HepG2 (cell line): ENCODE results near the gene TK1. TPM values are rescaled to one million over a fixed set of nuclear protein-coding genes. Genes with fewer than 3 reads are reported as not detected.

Experiments used
- FLYWCH1 ChIP-seq: sonication (generic); formaldehyde crosslinking; IDR thresholded peaks from 2 replicates; pipeline ENCODE4 v1.8.1; 2023; ENCODE audit warnings: mild to moderate bottlenecking, missing genetic modification reagents
- HMGA1 ChIP-seq: sonication (generic); formaldehyde crosslinking; conservative IDR thresholded peaks from 2 replicates; pipeline ENCODE4 v1.4.0; 2020; ENCODE audit warnings: missing genetic modification reagents
- NFRKB ChIP-seq: fragments of 450-650 bp; IDR thresholded peaks from 2 replicates; pipeline ENCODE4 v1.6.1; 2017
- SATB2 ChIP-seq: sonication (generic); formaldehyde crosslinking; IDR thresholded peaks from 2 replicates; pipeline ENCODE4 v1.5.0; 2020; ENCODE audit warnings: missing genetic modification reagents
- ZBTB3 ChIP-seq: sonication (generic); formaldehyde crosslinking; IDR thresholded peaks from 2 replicates; pipeline ENCODE4 v1.4.0; 2020; ENCODE audit warnings: low read depth, mild to moderate bottlenecking, moderate library complexity, missing genetic modification reagents, borderline replicate concordance
- ZNF17 ChIP-seq: sonication (generic); formaldehyde crosslinking; IDR thresholded peaks from 2 replicates; pipeline ENCODE4 v1.5.0; 2020; ENCODE audit warnings: mild to moderate bottlenecking, missing genetic modification reagents
- polyA plus RNA-seq, 8 experiments: library from polyadenylated mRNA; depleted of rRNA in 3 of 8; stranded (reverse) in 7 of 8; unstranded in 1 of 8; fragments of >200 nt; fragmentation: Illumina TruSeq in 4 of 8; extraction: Trizol in 4 of 8; gene quantifications; 2 replicates each; pipeline versions ENCODE4 v1.2.1 to v1.2.3, GENCODE V29; 2011 to 2016; ENCODE audit warnings: low read depth in 4 of 8, missing spikeins in 1 of 8, mixed read lengths in 1 of 8; ENCODE audit not compliant: insufficient read depth in 1 of 8
- total RNA-seq, 5 experiments: library from RNA; depleted of rRNA; stranded (reverse); fragments of >200 nt; fragmentation: Illumina TruSeq; extraction: Trizol; gene quantifications; 2 replicates each; pipeline ENCODE4 v1.2.3, GENCODE V29; 2016; ENCODE audit warnings: low read depth in 1 of 5
- TF ChIP-seq, protein P1 (sequence below): sonication (generic); formaldehyde crosslinking; IDR thresholded peaks from 2 replicates; pipeline ENCODE4 v1.5.1; 2020; ENCODE audit warnings: mild to moderate bottlenecking, missing genetic modification reagents
- TF ChIP-seq, protein P2 (sequence below): IDR thresholded peaks from 2 replicates; pipeline ENCODE4 v1.6.1; 2016; ENCODE audit warnings: missing genetic modification reagents, missing compliant biosample characterization
- TF ChIP-seq, protein P3 (sequence below): sonication (generic); formaldehyde crosslinking; IDR thresholded peaks from 2 replicates; pipeline ENCODE4 v1.4.0; 2020; ENCODE audit warnings: missing genetic modification reagents
- TF ChIP-seq, protein P4 (sequence below): IDR thresholded peaks from 2 replicates; pipeline ENCODE4 v1.6.1; 2016; ENCODE audit warnings: low read depth, borderline replicate concordance
- TF ChIP-seq, protein P5 (sequence below): sonication (generic); formaldehyde crosslinking; IDR thresholded peaks from 2 replicates; pipeline ENCODE4 v1.5.0; 2020; ENCODE audit warnings: mild to moderate bottlenecking, missing genetic modification reagents, borderline replicate concordance
- TF ChIP-seq, protein P6 (sequence below): sonication (generic); formaldehyde crosslinking; IDR thresholded peaks from 2 replicates; pipeline ENCODE4 v1.4.0; 2020; ENCODE audit warnings: missing genetic modification reagents

TK1 gene
- total and polyA plus RNA-seq, 2 of the 13 experiments (the other 11 are each of a cell fraction or from before 2014, with no cell fraction given) = 45.0 to 96.0 TPM

DNA sequence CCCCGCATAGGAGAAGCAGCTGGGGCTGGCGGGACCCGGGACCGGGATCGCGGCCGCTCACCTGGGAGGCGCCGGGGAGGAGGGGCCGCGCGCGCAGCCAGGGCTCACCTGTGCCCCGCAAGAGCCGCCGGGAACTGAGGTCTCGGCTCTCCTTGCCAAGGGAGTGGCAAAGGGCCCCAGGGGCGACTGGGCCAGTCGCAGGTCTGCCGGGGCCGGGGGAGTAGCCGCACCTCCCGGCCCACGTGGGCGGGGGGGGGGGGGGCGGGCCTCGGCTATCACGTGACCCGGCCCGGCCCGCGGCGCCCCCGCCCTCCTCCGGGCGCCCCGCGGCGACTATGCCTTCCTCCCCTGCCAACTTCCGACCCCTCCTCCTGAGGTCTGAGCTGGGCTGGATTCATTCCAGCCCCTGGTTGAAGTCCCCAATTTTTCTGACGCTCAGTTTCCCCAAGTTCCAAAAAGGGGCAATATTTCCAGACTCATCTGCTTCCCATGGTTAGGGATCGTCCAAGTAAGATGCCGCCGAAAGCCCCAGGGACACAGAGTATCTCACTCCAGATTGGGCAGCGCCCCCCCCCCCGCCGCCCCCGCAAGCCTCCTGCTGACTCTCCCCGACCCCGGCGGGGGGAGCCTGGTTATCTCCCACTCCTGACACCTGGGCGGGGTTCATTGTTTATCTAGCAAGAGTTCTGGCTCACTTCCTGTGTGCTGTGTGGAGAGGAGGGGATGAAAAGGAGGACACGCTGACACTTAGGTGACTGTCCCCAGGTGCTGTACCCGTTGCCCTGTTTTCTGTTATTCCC is 58.1 kb downstream of the TK1 start, which contains the start of gene TMC6 (continued):
- TF ChIP-seq, protein P1, sequence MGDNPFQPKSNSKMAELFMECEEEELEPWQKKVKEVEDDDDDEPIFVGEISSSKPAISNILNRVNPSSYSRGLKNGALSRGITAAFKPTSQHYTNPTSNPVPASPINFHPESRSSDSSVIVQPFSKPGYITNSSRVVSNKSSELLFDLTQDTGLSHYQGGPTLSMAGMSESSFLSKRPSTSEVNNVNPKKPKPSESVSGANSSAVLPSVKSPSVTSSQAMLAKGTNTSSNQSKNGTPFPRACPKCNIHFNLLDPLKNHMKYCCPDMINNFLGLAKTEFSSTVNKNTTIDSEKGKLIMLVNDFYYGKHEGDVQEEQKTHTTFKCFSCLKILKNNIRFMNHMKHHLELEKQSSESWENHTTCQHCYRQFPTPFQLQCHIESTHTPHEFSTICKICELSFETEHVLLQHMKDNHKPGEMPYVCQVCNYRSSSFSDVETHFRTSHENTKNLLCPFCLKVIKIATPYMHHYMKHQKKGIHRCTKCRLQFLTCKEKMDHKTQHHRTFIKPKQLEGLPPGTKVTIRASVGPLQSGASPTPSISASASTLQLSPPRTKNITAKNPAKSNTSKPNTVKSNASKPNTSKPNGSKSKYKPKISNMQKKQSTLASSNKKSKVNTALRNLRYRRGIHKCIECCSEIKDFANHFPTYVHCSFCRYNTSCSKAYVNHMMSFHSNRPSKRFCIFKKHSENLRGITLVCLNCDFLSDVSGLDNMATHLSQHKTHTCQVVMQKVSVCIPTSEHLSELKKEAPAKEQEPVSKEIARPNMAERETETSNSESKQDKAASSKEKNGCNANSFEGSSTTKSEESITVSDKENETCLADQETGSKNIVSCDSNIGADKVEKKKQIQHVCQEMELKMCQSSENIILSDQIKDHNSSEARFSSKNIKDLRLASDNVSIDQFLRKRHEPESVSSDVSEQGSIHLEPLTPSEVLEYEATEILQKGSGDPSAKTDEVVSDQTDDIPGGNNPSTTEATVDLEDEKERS (CRISPR knock-in tag) = no peak
- no peak for TF ChIP-seq FLYWCH1 (CRISPR knock-in tag)
- no peak for TF ChIP-seq HMGA1 (CRISPR knock-in tag)
- TF ChIP-seq, protein P2, sequence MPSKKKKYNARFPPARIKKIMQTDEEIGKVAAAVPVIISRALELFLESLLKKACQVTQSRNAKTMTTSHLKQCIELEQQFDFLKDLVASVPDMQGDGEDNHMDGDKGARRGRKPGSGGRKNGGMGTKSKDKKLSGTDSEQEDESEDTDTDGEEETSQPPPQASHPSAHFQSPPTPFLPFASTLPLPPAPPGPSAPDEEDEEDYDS (CRISPR knock-in tag) = no peak
- no peak for TF ChIP-seq ZBTB3
- TF ChIP-seq, protein P3, sequence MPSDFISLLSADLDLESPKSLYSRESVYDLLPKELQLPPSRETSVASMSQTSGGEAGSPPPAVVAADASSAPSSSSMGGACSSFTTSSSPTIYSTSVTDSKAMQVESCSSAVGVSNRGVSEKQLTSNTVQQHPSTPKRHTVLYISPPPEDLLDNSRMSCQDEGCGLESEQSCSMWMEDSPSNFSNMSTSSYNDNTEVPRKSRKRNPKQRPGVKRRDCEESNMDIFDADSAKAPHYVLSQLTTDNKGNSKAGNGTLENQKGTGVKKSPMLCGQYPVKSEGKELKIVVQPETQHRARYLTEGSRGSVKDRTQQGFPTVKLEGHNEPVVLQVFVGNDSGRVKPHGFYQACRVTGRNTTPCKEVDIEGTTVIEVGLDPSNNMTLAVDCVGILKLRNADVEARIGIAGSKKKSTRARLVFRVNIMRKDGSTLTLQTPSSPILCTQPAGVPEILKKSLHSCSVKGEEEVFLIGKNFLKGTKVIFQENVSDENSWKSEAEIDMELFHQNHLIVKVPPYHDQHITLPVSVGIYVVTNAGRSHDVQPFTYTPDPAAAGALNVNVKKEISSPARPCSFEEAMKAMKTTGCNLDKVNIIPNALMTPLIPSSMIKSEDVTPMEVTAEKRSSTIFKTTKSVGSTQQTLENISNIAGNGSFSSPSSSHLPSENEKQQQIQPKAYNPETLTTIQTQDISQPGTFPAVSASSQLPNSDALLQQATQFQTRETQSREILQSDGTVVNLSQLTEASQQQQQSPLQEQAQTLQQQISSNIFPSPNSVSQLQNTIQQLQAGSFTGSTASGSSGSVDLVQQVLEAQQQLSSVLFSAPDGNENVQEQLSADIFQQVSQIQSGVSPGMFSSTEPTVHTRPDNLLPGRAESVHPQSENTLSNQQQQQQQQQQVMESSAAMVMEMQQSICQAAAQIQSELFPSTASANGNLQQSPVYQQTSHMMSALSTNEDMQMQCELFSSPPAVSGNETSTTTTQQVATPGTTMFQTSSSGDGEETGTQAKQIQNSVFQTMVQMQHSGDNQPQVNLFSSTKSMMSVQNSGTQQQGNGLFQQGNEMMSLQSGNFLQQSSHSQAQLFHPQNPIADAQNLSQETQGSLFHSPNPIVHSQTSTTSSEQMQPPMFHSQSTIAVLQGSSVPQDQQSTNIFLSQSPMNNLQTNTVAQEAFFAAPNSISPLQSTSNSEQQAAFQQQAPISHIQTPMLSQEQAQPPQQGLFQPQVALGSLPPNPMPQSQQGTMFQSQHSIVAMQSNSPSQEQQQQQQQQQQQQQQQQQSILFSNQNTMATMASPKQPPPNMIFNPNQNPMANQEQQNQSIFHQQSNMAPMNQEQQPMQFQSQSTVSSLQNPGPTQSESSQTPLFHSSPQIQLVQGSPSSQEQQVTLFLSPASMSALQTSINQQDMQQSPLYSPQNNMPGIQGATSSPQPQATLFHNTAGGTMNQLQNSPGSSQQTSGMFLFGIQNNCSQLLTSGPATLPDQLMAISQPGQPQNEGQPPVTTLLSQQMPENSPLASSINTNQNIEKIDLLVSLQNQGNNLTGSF (CRISPR knock-in tag) = no peak
- TF ChIP-seq ZNF17 (CRISPR knock-in tag) = no peak
- TF ChIP-seq, protein P4, sequence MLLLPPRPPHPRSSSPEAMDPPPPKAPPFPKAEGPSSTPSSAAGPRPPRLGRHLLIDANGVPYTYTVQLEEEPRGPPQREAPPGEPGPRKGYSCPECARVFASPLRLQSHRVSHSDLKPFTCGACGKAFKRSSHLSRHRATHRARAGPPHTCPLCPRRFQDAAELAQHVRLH = no peak; the same call in 1 of the 2 replicates
- no peak for TF ChIP-seq NFRKB
- TF ChIP-seq, protein P5, sequence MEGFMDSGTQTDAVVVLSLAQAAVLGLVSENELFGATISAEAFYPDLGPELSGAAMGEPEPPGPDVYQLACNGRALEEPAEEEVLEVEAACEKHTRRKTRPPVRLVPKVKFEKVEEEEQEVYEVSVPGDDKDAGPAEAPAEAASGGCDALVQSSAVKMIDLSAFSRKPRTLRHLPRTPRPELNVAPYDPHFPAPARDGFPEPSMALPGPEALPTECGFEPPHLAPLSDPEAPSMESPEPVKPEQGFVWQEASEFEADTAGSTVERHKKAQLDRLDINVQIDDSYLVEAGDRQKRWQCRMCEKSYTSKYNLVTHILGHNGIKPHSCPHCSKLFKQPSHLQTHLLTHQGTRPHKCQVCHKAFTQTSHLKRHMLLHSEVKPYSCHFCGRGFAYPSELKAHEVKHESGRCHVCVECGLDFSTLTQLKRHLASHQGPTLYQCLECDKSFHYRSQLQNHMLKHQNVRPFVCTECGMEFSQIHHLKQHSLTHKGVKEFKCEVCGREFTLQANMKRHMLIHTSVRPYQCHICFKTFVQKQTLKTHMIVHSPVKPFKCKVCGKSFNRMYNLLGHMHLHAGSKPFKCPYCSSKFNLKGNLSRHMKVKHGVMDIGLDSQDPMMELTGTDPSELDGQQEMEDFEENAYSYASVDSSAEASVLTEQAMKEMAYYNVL (CRISPR knock-in tag) = no peak; the same call in 1 of the 2 replicates
- TF ChIP-seq, protein P6, sequence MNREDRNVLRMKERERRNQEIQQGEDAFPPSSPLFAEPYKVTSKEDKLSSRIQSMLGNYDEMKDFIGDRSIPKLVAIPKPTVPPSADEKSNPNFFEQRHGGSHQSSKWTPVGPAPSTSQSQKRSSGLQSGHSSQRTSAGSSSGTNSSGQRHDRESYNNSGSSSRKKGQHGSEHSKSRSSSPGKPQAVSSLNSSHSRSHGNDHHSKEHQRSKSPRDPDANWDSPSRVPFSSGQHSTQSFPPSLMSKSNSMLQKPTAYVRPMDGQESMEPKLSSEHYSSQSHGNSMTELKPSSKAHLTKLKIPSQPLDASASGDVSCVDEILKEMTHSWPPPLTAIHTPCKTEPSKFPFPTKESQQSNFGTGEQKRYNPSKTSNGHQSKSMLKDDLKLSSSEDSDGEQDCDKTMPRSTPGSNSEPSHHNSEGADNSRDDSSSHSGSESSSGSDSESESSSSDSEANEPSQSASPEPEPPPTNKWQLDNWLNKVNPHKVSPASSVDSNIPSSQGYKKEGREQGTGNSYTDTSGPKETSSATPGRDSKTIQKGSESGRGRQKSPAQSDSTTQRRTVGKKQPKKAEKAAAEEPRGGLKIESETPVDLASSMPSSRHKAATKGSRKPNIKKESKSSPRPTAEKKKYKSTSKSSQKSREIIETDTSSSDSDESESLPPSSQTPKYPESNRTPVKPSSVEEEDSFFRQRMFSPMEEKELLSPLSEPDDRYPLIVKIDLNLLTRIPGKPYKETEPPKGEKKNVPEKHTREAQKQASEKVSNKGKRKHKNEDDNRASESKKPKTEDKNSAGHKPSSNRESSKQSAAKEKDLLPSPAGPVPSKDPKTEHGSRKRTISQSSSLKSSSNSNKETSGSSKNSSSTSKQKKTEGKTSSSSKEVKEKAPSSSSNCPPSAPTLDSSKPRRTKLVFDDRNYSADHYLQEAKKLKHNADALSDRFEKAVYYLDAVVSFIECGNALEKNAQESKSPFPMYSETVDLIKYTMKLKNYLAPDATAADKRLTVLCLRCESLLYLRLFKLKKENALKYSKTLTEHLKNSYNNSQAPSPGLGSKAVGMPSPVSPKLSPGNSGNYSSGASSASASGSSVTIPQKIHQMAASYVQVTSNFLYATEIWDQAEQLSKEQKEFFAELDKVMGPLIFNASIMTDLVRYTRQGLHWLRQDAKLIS = 0 out of 2 replicates have a peak, but pooled peaks have one; percentile 19
- no peak for TF ChIP-seq SATB2 (CRISPR knock-in tag)
